Stimulated activated CD8-positive, alpha-beta memory T cell treated with anti-CD3 and anti-CD28 coated beads, Interleukin-7, amount 100 ng/mL, for 1 hour (primary cell): Measurements from ENCODE around the gene AKNAD1.

Source experiments
- DNase-seq, 2 donors: peaks; one replicate each; pipeline ENCODE4 v3.0.0-alpha.2; 2020; ENCODE audit warnings: low read depth in 2 of 2

Gene AKNAD1

GRCh38 chr1:108830119-108831008, 26.5 kb downstream of the AKNAD1 start:
- DNase-seq: no peak

DNA sequence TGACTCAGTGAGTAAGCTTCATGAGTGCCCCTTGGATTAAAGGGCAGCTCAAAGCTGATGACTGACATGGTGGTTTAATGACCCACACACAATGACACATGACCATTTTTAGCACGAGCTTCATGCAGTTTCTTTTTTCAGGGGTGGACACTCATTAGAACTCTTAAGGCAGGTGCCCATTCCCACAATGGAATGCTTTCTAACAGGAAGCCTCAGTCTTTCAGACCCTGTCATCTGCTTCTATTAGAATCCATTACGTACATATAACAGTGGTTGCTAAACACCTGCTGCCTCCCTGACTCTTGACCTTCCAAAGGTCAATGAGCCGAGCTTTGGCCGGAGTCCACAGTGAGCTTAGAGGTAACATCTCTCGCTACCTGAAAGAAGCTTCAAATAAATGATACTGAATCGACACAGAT, 27.4 kb downstream of the AKNAD1 start:
- no peak for DNase-seq

- peak; percentile 32 to 36 for DNase-seq
These were observed 28.6 kb downstream of the AKNAD1 start for GRCh38 chr1:108828074-108828961.

- DNase-seq: no peak
These were observed 30.7 kb downstream of the AKNAD1 start for GRCh38 chr1:108826081-108826635.

DNA sequence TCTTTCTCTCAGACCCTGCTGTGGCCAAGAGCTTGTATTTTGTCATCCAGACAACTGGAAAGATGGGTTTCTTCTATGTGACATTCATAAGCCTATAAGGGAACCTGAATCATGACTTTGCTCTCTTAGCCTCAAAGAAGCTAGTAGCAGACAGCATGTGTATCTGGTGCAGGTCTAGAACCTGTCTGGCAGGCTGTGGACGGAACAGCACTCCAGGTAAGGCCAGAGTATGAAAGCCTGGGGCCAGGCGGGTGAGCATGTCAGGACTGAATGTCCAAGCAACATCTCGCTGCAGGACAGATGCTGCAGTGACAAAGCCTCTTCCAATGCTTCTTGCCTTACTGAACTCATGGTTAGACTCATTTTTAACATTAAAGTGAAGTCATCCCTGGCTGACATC, 32.8 kb downstream of the AKNAD1 start:
- no peak for DNase-seq

GRCh38 chr1:108823632-108824031, 33.3 kb downstream of the AKNAD1 start:
- DNase-seq: no peak

DNA sequence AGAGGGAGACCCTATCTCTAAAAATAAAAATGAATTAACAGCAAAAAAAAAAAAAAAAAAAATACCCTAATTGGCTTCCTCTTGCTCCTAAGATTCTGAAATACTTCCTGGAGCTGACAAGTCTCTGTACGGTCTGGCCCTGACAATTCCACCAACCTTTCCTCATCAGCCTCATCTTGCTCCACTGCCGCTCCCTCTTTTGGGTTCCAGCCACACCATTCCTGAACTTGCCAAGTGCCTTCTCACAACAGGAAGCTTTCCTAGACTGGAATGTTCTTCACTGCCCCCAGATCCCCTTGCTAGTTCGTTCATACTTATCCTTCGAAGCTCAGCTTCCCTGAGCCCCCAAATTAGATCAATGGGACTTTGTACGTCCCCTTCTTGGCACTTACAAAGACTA, 37.0 kb downstream of the AKNAD1 start:
- no peak for DNase-seq

DNA sequence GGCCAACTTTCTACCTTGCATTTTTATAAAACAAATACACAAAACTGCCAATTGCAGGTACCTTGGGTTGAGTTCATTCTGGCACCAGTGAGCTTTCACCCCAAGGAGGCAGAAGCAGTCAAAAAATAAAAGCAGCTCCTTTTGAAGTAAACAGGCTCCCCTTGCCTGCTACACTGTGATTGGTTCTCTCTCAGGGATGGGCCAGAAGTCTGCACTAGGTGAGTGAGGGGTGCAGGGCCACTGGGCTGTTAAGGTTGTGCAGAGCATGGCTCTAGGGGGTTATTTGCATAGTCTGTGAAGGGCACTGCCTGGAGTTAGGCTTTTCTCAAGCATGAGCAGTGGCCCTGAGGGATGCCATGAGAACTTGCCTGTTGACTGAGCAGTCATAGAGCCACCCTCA, 39.1 kb downstream of the AKNAD1 start:
- no peak for DNase-seq

DNA sequence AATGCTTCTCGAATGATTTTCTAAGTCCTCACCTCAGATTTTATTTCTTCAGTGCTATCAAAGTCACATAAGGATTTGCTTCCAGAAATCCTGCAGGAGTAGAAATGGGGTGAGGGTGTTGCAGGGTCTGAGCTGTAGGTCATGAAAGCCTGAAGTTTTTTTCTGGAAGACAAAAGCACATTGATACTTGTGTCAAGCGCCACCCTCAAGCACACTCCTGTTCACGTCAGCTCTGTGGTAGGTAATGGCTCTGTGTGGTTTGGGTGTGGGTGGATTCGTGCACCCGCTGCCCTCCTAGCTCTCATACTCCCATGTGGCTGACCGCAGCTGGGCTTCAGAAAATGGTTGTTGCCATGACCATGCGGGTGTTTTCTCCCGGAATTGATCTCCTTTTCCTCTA, 39.9 kb downstream of the AKNAD1 start:
- DNase-seq: no peak

DNA sequence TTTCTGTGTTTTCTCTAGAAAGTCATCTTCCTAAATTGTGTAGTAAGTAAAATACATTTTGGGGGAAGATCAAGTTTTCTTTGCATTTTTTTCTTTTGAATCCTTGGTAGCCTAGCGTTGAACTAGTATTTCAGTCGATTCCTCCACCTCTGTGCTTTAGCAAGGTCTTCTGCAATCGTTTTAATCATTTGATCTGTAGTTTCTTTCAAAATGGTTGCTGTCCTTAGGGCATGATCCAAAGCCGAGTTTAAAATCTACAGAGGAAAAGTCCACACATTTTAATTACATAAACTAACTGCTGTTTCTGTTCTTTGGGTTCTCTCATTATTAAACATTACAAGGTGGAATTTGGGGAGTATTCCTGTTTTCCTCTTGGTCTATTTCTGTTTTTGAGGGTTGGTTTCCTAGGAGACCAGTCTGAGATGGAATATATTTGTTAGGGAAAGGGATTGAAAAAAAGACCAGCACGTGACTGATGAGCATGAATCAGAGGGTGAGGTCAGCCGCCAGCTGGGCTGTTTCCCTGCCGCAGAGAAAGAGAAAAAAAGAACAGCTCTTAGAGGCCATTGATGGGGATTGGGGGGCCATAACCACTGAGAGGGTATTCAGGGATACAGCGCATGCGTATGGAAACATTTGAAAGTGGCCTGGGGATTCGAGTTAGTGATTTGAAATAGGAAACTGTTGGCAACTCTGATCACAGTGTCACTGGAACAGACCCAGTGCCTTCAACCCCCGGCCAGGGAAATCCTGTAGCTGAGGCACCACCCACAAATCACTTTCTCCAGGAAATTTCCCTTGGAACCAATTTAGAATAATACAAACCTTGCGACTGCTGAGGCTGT, 40.6 kb downstream of the AKNAD1 start:
- no peak for DNase-seq

DNA sequence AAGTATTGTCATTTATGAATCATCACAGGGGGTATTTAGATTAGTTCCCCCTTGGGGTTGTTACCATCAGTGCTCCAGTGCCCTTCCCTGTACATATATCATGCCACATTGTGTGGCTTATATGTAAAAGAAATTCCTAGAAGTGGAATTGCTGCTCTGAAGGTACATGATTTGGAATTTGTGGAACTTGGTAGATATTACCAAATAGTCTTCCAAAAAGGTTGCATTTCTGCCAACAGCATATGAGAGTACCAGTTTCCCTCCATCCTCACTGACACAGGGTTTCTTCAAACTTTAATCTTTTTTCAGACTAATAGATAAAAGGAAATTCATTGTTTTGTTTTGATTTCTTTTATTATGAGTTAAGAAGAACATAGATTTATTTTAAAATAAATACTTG, 41.3 kb downstream of the AKNAD1 start:
- no peak for DNase-seq

DNA sequence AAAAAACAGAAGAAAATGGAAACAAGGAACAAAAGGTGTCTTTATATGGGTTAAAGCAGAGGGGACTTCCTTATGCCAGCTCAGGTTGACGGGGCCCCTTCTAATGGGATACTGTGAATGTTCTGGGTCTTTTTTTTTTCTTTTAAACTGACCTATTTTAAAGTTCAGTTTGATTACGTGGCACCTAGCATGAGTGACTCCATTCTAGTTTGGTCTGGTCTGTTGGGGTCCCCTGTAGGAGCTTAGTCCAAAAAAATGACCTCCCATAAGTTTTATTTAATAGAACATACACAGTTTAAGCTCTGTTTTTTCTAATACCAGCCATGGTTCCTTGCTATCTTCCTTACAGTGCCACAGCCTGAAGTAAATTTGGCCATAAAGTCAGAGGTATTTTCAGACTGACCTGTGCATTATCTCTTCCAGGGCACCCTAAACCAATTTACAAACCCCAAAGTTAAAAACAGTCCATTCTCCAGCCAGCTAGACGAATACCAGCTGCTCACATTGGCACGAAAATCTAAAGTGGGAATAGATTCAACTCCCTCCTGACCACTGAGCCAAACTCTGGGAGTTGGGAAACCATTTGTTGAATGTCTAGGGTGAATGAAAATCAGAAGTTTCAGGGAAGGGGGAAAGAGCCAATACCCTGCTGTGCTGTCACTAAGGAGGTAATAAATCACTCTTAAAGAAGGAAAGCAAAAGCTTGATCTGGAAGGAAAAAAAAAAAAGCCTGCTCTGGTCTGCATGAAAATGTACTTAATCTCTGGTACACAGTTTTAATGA, 42.4 kb downstream of the AKNAD1 start:
- DNase-seq: no peak

GRCh38 chr1:108813326-108813725, 43.6 kb downstream of the AKNAD1 start:
- no peak for DNase-seq

- no peak for DNase-seq
These were observed 45.3 kb downstream of the AKNAD1 start for GRCh38 chr1:108811611-108812010.

DNA sequence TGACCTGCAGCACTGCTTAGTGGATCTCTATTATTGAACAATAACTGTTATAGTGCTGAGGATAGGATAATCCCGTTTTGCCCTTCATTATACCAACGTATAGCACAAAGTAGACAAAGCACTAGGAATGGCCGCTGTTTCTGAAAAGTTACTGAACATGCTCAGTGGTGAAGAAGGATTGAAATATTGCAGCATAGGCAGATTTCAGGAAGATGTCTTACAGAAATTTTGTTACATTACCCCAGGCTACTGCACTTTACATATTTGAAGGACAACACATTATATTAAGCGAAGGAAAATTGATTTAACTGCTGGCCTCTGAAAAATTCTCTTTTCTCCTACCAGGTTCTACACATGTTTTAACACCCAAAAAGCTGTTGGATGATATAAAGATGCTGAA, 48.5 kb downstream of the AKNAD1 start:
- DNase-seq: no peak

GRCh38 chr1:108803548-108803947, 53.3 kb downstream of the AKNAD1 start:
- no peak for DNase-seq

DNA sequence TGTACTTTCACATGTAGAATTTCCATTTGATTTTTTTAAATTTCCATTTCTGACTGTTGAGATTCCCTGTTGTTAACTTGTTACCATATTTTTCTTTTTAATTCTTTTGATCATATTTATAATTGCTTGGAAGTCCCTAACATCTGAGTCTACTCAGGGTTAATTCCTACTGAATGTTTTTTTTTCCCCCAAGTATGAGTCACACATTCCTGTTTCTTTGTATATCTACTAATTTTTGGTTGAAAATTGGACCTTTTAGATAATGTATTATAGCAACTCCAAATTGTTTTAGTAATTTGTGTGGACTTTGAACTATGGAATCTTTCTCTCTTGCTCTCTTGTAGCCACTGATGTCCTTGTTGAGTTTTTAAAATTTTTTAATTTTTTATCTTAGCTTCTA, 55.8 kb downstream of the AKNAD1 start:
- DNase-seq: no peak

GRCh38 chr1:108799001-108799400, 57.9 kb downstream of the AKNAD1 start:
- DNase-seq: no peak

DNA sequence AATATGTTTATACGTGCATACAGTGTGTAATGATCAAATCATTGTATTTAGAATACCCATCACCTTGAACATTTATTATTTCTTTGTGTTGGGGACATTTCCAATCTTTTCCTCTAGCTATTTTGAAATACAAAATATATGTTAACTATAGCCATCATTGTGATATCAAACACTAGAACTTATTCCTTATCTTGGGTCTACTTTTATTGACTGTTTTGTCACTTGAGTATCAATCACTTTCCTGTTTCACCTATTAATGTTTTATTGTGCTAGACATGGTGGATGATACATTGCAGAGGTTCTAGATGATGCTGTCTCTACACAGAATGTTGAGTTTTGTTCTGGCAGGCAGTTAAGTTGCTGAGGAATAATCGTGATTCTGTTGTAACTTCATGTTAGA, 64.5 kb downstream of the AKNAD1 start:
- no peak for DNase-seq

DNA sequence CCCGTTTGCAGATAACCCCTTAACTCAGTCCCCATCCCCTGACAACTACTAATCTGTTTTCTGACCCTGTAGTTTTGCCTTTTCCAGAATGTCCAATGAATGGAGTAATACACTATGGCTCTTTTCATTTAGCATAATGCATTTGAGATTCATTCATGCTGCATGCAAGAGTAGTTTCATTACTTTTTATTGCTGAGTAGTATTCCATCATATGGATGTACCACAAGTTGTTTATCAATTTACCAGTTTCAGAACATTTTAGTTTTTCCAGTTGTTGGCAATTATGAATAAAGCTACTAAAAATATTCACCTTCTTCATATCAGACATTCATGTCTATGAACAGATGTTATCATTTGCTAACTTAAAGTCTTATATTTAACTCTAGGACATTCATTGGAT, 65.1 kb downstream of the AKNAD1 start:
- no peak for DNase-seq

GRCh38 chr1:108785880-108786279, 71.0 kb downstream of the AKNAD1 start:
- no peak for DNase-seq
